Measurements from ENCODE around the gene BMP5.
"Not testable (repeated sequence)": the region's sequence is repeated elsewhere in the genome, so short reads cannot be mapped to it uniquely, and the experiment has no call there.

BMP5 gene

DNA sequence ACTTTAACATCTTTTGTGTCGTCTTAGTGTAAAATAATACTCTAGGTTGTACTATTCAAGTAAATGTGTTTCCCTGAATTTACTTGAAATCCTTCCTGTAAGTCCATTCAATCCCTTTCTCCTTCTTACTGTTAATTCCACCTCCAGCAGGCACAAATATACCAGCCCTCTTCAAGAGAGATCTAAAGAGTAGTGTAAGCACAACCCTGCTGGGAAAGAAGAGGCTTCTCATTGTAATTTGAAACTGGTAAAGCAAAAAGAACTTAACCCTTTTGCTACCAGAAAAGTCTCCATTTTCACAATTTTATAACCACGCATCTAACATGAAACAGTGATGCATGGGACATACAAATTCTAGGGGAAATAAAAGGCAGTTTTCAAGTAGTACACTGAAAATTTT, at the start of gene BMP5:
Gene BMP5 (minus strand): TSS at position 191 of the 400 bp plus-strand sequence. CDS start 725 bp downstream, outside the sequence.
- no peak for DNase-seq (ENCODE audit: low read depth, low spot score)

DNA sequence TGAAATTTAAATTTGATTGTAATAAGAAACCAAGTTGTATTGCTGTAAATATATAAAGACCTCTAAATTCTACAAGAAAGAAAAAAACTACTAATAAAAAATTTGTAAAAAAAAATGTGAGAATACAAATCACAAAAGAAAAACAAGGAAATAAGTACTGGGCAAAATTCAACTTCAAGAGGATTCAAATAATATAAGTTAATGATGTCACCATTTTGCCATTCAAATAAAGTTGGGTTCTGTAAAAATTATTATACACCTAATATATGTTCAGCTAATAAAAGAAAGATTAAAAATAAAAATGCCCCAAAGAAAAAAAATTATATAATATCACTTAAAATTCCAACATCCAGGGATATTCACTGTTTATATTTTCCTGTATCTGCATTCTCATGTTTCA, 47.0 kb upstream of the BMP5 start:
- DNase-seq (ENCODE audit: low read depth, low spot score) = no peak

DNA sequence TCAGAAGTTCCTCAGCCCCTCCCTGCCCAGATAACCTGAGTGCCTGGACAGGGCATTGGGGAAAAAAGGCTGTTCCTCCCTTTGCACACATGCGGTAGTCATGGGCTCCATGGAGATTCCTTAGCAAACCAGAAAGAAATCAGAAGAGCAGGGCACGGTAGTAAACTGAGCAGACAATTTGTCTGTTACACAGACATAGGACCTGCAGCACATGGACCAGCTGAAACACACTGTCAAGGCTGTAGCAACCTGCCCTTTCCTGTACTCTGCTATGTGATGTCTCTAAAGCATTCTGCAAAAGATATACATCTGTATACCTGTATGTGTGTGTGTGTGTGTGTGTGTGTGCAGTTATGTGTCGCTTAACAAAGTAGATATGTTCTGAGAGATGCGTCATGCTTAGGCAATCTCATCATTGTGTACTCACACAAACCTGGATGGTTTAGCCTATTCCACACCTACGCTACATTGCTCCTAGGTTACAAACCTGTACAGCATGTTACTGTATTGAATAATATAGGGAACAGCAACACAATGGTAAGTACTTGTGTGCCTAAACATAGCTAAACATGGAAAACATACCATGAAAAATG, 44.4 kb upstream of the BMP5 start:
- DNase-seq (ENCODE audit: low read depth, low spot score) = no peak

DNA sequence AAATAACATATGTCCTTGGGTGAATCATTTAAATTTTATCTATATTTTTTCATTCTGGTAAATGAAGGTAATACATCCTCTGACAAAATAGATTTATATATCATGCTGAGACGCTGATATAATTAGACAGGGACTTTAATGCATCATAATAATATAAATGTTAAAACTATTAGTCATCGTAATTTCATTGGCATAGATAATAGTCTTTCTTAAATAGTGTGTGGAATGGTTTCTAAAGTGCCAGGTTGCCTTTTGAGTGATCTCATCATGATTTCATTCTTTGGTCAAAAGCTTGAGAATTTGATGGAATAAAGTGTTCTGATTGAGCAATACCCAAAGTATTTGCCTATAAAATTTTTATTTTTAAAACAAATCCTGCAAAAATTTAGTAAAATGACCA, 43.2 kb upstream of the BMP5 start:
- no peak for DNase-seq (ENCODE audit: low read depth, low spot score)

GRCh38 chr6:55917751-55918415, 42.5 kb upstream of the BMP5 start:
- no peak for DNase-seq (ENCODE audit: low read depth, low spot score)

DNA sequence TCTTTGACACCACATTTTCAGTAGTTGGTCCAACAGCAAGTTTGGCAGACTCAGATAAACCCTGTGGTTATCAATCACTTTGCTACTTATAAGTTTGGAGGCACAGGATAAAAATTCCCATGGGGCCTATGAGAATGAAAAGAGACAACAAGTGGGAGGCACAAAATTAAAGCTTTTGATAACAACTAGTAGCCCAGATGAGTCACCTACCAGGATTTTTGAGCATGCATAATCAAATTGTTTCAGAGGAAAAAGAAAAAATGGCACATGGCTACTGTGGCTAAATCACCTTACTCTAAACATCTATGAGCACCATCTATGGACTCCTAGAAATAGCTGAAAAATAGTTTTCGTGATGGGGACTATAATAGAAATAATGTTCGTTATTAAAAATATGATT, 40.8 kb upstream of the BMP5 start:
- no peak for DNase-seq (ENCODE audit: low read depth, low spot score)

DNA sequence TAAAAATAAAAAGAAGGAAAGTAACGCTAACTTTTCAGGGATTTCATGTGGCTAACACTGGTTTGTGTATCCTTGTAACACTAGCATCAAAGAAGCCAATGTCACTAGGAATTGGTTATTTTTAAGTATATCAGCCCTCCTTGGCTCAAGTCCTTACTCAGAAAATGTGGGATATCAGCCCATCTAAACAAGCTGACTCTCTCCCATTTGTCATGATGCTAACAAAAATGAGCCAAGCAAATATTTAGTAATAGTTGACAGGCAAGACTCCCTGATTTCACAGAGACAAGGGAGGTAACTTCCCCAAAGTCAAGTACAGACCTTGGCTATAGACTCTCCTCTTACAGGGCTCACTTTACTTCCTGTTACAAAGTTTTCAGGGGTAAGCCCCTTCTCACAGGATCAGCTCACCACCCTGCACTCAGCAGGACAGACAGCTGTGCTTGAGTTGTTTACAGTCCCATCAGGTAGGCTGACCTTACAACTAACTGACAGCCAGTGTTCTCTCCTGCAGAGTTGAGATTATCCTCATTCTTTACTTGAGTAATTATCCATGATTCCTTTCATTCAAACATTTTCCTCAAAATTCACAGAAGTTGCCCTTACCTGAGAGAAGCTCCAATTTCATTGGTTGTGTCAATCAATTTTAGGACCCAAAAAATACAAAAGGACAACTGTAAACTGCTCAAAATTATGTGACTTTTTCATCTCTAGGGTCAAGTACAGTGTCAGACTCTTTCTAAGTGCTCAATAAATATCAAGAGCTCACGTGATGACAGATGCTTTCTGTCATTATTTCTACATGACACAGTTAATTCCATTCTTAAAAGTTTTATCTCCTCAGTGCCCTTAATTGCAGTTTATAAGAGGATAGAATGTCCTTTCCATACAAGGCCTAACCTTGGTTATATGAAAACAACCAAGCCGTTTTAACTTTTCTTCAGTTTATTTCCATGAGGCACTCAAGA, 38.1 kb upstream of the BMP5 start:
- no peak for DNase-seq (ENCODE audit: low read depth, low spot score)

DNA sequence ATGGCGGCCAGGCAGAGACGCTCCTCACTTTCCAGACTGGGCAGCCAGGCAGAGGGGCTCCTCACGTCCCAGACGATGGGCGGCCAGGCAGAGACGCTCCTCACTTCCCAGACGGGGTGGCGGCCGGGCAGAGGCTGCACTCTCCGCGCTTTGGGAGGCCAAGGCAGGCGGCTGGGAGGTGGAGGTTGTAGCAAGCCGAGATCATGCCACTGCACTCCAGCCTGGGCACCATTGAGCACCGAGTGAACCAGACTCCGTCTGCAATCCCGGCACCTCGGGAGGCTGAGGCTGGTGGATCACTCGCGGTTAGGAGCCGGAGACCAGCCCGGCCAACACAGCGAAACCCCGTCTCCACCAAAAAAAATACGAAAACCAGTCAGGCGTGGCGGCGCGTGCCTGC, 35.1 kb upstream of the BMP5 start:
- DNase-seq (ENCODE audit: low read depth, low spot score) = not testable (repeated sequence)

DNA sequence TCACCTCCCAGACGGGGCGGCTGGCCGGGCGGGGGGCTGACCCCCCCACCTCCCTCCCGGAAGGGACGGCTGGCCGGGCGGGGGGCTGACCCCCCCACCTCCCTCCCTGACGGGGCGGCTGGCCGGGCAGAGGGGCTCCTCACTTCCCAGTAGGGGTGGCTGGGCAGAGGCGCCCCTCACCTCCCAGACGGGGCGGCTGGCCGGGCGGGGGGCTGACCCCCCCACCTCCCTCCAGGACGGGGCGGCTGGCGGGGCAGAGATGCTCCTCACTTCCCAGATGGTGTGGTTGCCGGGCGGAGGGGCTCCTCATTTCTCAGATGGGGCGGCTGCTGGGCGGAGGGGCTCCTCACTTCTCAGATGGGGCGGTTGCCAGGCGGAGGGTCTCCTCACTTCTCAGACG, 34.5 kb upstream of the BMP5 start:
- not testable (repeated sequence) for DNase-seq (ENCODE audit: low read depth, low spot score)

GRCh38 chr6:55902796-55903195, 27.4 kb upstream of the BMP5 start:
- DNase-seq (ENCODE audit: low read depth, low spot score) = peak; percentile 55

DNA sequence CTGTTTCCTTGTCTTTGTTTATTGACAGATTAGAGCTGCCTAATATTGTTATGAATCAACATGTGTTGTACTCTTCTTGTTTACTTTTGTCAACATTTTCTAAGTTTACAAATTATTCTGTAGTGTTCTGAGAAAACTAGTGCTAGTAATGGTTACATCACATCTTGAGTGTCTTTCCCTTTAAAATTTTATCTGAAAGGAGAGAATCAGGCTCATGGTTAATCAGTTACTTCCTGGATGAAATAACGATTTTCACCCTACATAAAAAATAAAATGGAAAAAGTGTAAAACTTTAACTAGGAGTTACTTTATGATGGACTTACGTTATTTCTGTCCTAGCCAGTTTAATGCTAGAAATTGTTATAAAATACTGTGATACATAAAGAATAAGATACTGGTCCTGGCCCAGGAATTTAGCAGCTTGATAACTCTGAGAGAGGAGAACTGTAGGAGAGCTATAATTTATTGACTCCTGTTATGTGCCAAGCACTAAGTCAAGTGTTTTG, 26.4 kb upstream of the BMP5 start:
- DNase-seq (ENCODE audit: low read depth, low spot score) = no peak

- no peak for DNase-seq (ENCODE audit: low read depth, low spot score)
Measured at GRCh38 chr6:55898342-55898741, 23.0 kb upstream of the BMP5 start.

GRCh38 chr6:55897346-55897745, 22.0 kb upstream of the BMP5 start:
- DNase-seq (ENCODE audit: low read depth, low spot score) = no peak

DNA sequence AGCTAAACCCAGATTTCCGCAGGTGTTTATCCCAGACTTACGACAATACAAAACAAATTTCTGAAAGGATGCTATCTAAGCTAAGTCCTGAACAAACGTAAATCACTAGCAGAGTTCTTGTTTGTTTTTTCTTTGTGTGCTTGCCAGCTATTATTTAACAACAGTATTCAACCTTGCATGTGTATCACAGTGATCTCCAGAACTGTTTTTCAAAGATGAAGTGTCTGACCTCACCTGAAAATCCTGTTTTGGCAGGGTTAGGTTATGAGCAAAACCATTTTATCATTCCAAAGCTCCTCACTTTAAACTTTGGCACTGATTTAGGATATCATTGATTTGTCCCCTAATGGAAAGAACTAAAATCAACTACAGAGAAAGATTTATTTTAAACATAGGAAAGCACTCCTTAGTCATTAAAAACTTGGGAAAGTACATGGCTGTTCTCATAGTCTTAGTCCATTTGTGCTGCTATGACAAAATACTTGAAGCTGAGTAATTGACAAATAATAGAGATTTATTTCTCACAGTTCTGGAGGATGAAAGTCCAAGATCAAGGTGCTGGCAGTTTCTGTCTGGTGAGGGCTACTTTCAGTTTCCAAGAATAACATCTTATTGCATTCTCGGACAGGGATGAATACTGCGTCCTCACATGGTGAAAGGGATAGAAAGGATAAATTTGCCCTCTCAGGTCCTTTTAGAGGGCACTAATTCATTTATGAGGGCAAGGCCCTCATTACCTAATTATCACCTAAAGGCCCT, 20.8 kb upstream of the BMP5 start:
- DNase-seq (ENCODE audit: low read depth, low spot score) = no peak

GRCh38 chr6:55892749-55893357, 17.5 kb upstream of the BMP5 start:
- DNase-seq (ENCODE audit: low read depth, low spot score) = no peak

DNA sequence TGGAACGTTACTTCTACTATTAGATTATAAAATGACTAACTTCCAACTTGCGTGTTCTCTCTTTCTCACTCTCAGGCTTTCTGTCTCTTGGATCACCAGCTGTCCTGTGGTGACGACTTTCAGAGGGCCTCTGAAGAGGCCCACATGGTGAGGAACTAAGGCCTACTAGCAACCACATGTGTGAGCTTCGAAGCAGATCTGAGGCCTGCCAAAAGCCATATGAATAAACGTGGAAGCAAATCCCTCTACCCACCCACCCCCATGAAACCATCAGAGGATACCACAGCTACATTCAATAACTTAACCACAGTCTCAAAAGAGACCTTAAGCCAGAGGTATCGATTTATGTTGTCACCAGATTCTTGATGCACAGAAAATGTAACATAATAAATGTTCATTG, 13.5 kb upstream of the BMP5 start:
- no peak for DNase-seq (ENCODE audit: low read depth, low spot score)

GRCh38 chr6:55886185-55886836, 10.9 kb upstream of the BMP5 start:
- no peak for DNase-seq (ENCODE audit: low read depth, low spot score)

GRCh38 chr6:55882718-55883569, 7.6 kb upstream of the BMP5 start:
- peak; percentile 47 for DNase-seq (ENCODE audit: low read depth, low spot score)

- DNase-seq (ENCODE audit: low read depth, low spot score) = no peak
Measured at GRCh38 chr6:55877283-55877682, 1.9 kb upstream of the BMP5 start.

- DNase-seq (ENCODE audit: low read depth, low spot score) = no peak
Measured at GRCh38 chr6:55874316-55874715, 1.1 kb downstream of the BMP5 start.

Measured in brain pericyte (primary cell).